HG03097 (cell line): ENCODE results near the gene C6orf47.

Source experiments
- ATAC-seq: cut with Tn5 transposase; IDR thresholded peaks from one replicate; pipeline ENCODE4 v1.9.1; 2021; ENCODE audit not compliant: unreplicated experiment, low FRiP score

The C6orf47 gene

DNA sequence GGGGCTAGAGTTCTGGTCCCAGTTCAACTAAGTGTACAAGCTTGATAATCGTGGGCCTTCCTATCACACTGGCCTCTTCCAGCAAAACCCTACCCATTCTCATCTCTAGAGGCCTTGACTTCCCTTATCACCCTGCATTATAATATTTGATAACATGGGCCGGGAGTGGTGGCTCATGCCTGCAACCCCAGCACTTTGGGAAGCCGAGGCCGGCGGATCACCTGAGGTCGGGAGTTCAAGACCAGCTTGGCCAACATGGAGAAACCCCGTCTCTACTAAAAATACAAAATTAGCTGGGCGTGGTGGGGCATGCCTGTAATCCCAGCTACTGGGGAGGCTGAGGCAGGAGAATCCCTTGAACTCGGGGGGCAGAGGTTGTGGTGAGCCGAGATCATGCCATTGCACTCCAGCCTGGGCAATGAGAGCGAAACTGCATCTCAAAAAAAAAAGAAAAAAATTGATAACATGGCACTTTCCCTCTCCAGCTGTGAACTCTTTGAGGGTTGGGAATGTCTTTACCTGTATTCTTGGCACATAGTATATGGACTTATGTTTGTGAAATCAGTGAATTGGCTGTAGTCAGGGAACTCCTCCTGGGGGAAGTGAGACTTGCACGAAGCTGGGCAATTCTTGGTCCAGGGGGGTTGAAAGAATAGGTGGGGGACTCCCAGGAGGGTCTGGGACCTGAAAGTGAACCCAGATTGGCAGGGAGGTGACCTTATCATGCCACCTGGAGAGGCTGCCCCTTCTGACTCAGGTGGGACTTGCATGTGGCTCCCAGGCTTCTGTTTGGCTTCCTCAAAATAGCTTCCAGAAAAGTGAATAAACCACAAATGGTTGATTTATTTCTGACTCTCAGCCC lies 915 bp upstream of the C6orf47 start:
- no peak for ATAC-seq

GRCh38 chr6:31659649-31660380 lies 763 bp downstream of the C6orf47 start:
- no peak for ATAC-seq

GRCh38 chr6:31658983-31659648 lies 1.5 kb downstream of the C6orf47 start:
- no peak for ATAC-seq

GRCh38 chr6:31658158-31658688 lies 2.4 kb downstream of the C6orf47 start:
- ATAC-seq, result no peak

DNA sequence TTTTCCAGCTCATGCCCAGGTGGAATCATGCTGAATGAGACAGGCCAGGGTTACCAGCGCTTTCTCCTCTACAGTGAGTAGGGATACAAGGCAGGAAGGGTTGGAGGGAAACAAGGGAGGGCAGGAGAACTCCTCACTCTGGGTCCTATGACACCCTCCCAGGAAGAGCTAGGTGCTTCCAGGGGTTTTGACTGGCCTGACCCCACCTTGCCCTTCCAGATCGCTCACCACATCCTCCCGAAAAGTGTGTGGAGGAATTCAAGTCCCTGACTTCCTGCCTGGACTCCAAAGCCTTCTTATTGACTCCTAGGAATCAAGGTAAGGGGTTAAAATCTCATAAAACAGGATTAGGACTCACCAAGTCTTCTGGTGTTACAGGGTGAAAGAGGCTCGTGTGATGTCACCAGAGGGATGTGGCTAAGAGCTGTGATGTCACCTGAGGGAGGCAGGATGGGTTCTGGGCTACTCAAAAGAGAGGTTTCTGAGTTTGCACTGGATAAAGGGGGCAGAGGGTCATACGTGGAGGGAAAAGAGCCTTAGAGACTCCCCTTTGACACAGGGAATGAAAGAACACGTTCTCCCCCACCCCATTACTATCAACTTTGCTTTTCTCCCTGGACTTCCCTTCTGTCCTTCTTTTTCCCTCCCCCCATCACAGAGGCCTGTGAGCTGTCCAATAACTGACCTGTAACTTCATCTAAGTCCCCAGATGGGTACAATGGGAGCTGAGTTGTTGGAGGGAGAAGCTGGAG lies 3.0 kb downstream of the C6orf47 start:
- ATAC-seq, result no peak

- no peak for ATAC-seq
These were observed 5.0 kb downstream of the C6orf47 start, which contains the start of gene APOM for GRCh38 chr6:31655349-31656237. Gene APOM, plus strand, starts transcription at chr6:31655894. Its CDS starts 73 bp downstream, at chr6:31655967.

DNA sequence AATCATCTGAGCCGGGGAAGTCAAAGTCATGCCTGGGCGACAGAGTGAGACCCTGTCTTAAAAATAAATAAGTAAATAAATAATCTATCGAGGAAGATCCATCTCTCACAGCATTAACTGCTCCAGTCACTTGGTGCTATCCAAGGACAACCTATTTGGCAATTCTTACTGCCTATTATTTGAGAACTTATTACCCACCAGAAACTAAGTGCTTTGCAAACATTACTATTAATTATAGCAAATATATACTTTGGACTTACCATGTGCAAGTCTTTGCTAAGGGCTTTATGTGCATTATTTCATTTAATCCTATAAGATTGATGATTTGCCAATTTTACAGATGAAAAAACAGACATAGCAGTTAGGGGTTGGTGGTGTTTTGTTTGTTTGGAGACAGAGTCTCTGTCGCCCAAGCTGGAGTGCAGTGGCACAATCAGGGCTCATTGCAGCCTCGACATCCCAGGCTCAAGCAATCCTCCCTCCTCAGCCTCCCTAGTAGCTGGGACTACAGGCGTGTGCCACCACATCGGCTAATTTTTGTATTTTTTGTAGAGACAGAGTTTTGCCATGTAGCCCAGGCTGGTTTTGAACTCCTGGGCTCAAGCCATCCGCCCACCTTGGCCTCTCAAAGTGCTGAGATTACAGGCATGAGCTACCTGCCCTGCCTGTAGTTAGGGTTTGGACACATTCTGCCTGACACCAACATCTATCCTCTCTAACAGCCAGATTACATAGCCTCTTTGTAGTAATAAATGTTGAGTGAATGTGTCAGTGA lies 5.8 kb downstream of the C6orf47 start:
- ATAC-seq, result no peak

DNA sequence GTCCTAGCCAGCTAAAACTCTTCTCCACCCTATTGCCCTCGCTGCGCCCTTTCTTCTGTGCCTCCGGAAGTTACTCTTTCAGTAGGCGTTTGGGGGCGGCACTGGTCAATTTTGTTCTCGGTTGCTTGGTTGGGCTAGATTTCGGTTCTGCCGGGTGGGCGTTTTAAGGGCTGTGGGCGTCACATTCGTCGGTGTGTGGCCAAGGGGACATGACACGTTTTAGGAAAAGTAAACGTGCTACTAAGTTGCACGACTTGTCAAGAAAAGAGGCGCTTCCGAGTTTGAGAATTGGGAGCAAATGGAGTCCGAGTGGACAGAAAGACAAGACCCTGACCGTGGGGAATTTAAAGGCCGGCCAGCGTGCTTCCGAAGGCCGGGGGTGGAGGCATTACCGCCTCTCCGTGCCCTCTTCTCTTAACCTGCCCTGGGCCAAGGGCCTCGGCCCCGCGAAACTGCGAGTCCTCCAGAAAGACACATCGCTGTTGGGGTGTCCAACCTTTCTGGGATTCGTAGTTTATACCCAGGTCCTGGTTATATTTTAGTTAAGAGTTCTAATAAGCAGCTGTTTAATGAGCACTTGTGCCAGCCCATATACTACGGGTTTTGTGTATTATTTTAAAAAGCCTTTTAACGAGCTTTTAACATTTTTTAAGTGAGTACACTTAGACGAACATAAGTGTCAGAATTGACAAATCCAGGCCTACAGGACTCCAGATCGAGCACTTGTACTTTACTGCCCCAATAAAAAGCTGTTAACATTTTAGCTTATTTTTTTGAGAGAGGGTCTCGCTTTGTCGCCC lies 7.5 kb downstream of the C6orf47 start:
- peak; percentile 52 for ATAC-seq

GRCh38 chr6:31651602-31652191 lies 8.9 kb downstream of the C6orf47 start:
- ATAC-seq, result peak; percentile 19

GRCh38 chr6:31645325-31645724 lies 15.3 kb downstream of the C6orf47 start:
- ATAC-seq, result no peak

GRCh38 chr6:31643818-31644454 lies 16.6 kb downstream of the C6orf47 start:
- ATAC-seq, result no peak

DNA sequence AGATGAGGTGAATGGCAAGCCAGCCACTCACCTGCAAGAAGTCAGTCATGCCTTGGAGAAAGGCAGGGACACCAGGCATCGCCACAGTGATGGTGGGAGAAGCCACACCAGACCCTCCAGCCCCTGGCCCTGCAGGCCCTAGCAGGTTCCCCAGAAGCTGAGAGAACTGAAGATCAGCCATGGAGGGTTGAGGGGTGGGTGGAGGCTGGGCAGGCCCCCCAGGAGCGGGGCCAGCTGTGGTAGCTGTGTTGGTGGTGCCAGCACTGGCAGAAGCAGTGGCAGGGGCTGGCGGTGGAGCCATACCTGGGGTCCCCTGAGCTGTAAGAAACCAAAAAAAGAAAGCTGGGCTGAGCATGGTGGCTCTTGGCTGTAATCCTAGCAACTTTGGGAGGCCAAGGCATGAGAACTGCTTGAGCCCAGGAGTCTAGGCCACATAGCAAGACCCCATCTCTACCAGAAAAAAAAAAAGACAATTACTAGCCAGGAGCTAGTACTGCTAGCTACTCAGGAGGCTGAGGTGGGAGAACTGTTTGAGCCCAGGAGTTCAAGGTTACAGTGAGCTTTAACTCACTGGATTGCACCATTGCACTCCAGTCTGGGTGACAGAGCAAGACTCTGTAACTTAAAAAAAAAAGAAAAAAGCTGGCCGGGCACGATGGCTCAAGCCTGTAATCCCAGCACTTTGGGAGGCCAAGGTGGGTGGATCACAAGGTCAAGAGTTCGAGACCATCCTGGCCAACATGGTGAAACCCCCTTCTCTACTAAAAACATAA lies 17.6 kb downstream of the C6orf47 start:
- no peak for ATAC-seq

- ATAC-seq, result no peak
These were observed 19.2 kb downstream of the C6orf47 start for GRCh38 chr6:31641370-31641769.

GRCh38 chr6:31640612-31641011 lies 20.0 kb downstream of the C6orf47 start:
- ATAC-seq, result no peak

- no peak for ATAC-seq
These were observed 21.1 kb downstream of the C6orf47 start for GRCh38 chr6:31639449-31639861.

DNA sequence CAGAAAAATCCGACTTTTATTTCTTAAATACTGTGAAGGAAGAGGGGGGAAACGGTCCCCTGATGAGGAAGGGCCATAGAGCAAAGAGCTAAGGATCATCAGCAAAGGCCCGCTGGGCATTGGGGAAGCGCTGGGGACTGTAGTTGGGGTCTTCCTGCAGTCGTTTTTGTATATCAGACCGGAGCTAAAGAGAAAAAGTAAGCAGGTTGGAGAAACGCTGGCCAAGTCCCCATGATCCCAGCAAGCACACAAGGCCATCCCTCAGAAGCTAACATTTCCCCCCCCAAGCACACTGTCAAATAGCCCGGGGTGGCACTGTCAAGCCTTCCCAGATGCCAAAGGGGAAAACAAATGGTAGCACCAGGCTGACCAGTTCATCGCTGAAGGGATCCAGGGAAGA lies 21.5 kb downstream of the C6orf47 start:
- ATAC-seq, result no peak
